IMR-90 (cell line): Measurements from ENCODE around the gene THUMPD2. TPM values are rescaled to one million over a fixed set of nuclear protein-coding genes. Genes with fewer than 3 reads are reported as not detected.

Source experiments
- ATAC-seq: fragments of 200-7000 bp; cut with Tn5 transposase; 2 replicates; pipeline ENCODE4 v1.9.1; 2020; ENCODE audit warnings: low read depth, mild to moderate bottlenecking, moderate library complexity
- BruUV-seq: library from RNA; stranded (reverse); fragments of 400-500 nt; replicated peaks from 2 replicates; lab custom pipeline; 2021; lab: Mats Ljungman, UMichigan
- CTCF ChIA-PET: fragments of 300-600 bp; formaldehyde crosslinking; extraction: SDS; loops from one replicate; lab custom pipeline; 2021; ENCODE audit warnings: antibody characterized with exemption; lab: Yijun Ruan, JAX
- POLR2A ChIA-PET: fragments of 300-600 bp; sonication (Branson Sonifier 250); formaldehyde crosslinking; loops from one replicate; lab custom pipeline; 2022; ENCODE audit warnings: antibody characterized with exemption; ENCODE audit not compliant: unreplicated experiment; lab: Charles Lee
- DNase-seq: peaks from one replicate; pipeline ENCODE4 v3.0.0; 2013
- H2AFZ ChIP-seq: replicated peaks from 2 replicates; pipeline ENCODE3; 2013; ENCODE audit warnings: low read length, mild to moderate bottlenecking; ENCODE audit not compliant: poor library complexity
- H2AK5ac ChIP-seq: 2 replicates; pipeline ENCODE4 v1.6.1; 2013; ENCODE audit warnings: low read depth, low read length, inconsistent platforms
- H2AK9ac ChIP-seq: replicated peaks from 2 replicates; pipeline ENCODE3; 2013; ENCODE audit warnings: mild to moderate bottlenecking, low read depth, low read length, moderate library complexity; ENCODE audit not compliant: poor library complexity
- H2BK120ac ChIP-seq: 2 replicates; pipeline ENCODE4 v1.6.1; 2013; ENCODE audit warnings: low read depth, low read length, inconsistent platforms
- H2BK15ac ChIP-seq: 3 replicates; pipeline ENCODE4 v1.6.1; 2013; ENCODE audit warnings: low read depth, low read length, inconsistent platforms
- H2BK20ac ChIP-seq: 2 replicates; pipeline ENCODE4 v1.6.1; 2013; ENCODE audit warnings: low read depth, mild to moderate bottlenecking, inconsistent platforms, low read length, moderate library complexity
- H2BK5ac ChIP-seq: 2 replicates; pipeline ENCODE4 v1.6.1; 2013; ENCODE audit warnings: mild to moderate bottlenecking, low read depth, low read length, inconsistent platforms; ENCODE audit not compliant: poor library complexity, severe bottlenecking
- H3K14ac ChIP-seq: replicated peaks from 2 replicates; pipeline ENCODE4 v1.6.1; 2013; ENCODE audit warnings: low read depth, low read length, inconsistent platforms
- H3K18ac ChIP-seq: 2 replicates; pipeline ENCODE4 v1.6.1; 2013; ENCODE audit warnings: low read depth, low read length, control low read depth
- H3K23ac ChIP-seq: 2 replicates; pipeline ENCODE4 v1.6.1; 2013; ENCODE audit warnings: low read depth, low read length, inconsistent platforms
- H3K27ac ChIP-seq: 2 replicates; pipeline ENCODE4 v1.5.1; 2013; ENCODE audit warnings: mild to moderate bottlenecking, control low read depth, low read length; ENCODE audit not compliant: insufficient read depth
- H3K27me3 ChIP-seq: 2 replicates; pipeline ENCODE4 v1.6.1; 2013; ENCODE audit warnings: low read length; ENCODE audit not compliant: control insufficient read depth, insufficient read depth
- H3K36me3 ChIP-seq: 2 replicates; pipeline ENCODE4 v1.6.1; 2013; ENCODE audit warnings: low read length, mixed read lengths; ENCODE audit not compliant: control insufficient read depth, insufficient read depth
- H3K4ac ChIP-seq: 2 replicates; pipeline ENCODE4 v1.6.1; 2013; ENCODE audit warnings: low read depth, low read length, inconsistent platforms
- H3K4me1 ChIP-seq: 2 replicates; pipeline ENCODE4 v1.6.1; 2013; ENCODE audit warnings: low read length, mixed read lengths; ENCODE audit not compliant: control insufficient read depth, insufficient read depth
- H3K4me2 ChIP-seq: 2 replicates; pipeline ENCODE4 v1.6.1; 2013; ENCODE audit warnings: low read depth, mild to moderate bottlenecking, control low read depth, low read length, moderate library complexity
- H3K4me3 ChIP-seq: 2 replicates; pipeline ENCODE4 v1.5.1; 2013; ENCODE audit warnings: low read depth, mild to moderate bottlenecking, control low read depth, low read length, moderate library complexity; ENCODE audit not compliant: insufficient read depth
- H3K56ac ChIP-seq: 2 replicates; pipeline ENCODE4 v1.6.1; 2013; ENCODE audit warnings: low read length, inconsistent platforms; ENCODE audit not compliant: insufficient read depth; ENCODE audit errors: extremely low read depth
- H3K79me1 ChIP-seq, 2 experiments: 2 replicates each; pipeline ENCODE4 v1.6.1; 2013; ENCODE audit warnings: low read length in 2 of 2, inconsistent platforms in 1 of 2, low read depth in 1 of 2
- H3K9ac ChIP-seq: 2 replicates; pipeline ENCODE4 v1.6.1; 2013; ENCODE audit warnings: low read depth, low read length, control low read depth
- H3K9me1 ChIP-seq: 2 replicates; pipeline ENCODE4 v1.6.1; 2013; ENCODE audit warnings: low read length, inconsistent platforms; ENCODE audit not compliant: insufficient read depth
- H3K9me3 ChIP-seq: 2 replicates; pipeline ENCODE4 v1.6.1; 2013; ENCODE audit warnings: low read length; ENCODE audit not compliant: control insufficient read depth, insufficient read depth
- H4K20me1 ChIP-seq: 2 replicates; pipeline ENCODE4 v1.6.1; 2013; ENCODE audit warnings: low read length, inconsistent platforms; ENCODE audit not compliant: insufficient read depth
- H4K5ac ChIP-seq: 2 replicates; pipeline ENCODE4 v1.6.1; 2013; ENCODE audit warnings: mild to moderate bottlenecking, low read depth, low read length, control low read depth
- H4K8ac ChIP-seq, 2 experiments: 2 replicates each; pipeline ENCODE4 v1.6.1; 2013; ENCODE audit warnings: low read depth in 2 of 2, low read length in 2 of 2, control low read depth in 1 of 2, inconsistent platforms in 1 of 2
- H4K91ac ChIP-seq: 2 replicates; pipeline ENCODE4 v1.6.1; 2013; ENCODE audit warnings: low read depth, low read length, inconsistent platforms; ENCODE audit not compliant: insufficient read depth
- BHLHE40 ChIP-seq: fragments of 150-350 bp; IDR thresholded peaks from 2 replicates; pipeline ENCODE4 v1.6.1; 2016; ENCODE audit warnings: mild to moderate bottlenecking, low read depth, low read length
- CEBPB ChIP-seq: IDR thresholded peaks from 2 replicates; pipeline ENCODE4 v1.6.1; 2012; ENCODE audit warnings: low read depth, low read length, improper control_type of control experiment
- CTCF ChIP-seq: conservative IDR thresholded peaks from 2 replicates; pipeline ENCODE4 v1.5.1; 2012; ENCODE audit warnings: mild to moderate bottlenecking, low read depth, low read length, improper control_type of control experiment
- FOS ChIP-seq: fragments of 150-350 bp; IDR thresholded peaks from 2 replicates; pipeline ENCODE4 v1.6.1; 2016; ENCODE audit warnings: low read depth, low read length
- MAFK ChIP-seq: IDR thresholded peaks from 2 replicates; pipeline ENCODE4 v1.6.1; 2012; ENCODE audit warnings: low read depth, low read length, improper control_type of control experiment
- MAZ ChIP-seq: IDR thresholded peaks from 2 replicates; pipeline ENCODE4 v1.6.1; 2012; ENCODE audit warnings: low read depth, mild to moderate bottlenecking, low read length, improper control_type of control experiment, moderate library complexity, borderline replicate concordance
- NFE2L2 ChIP-seq: fragments of 150-350 bp; IDR thresholded peaks from 2 replicates; pipeline ENCODE4 v1.6.1; 2016; ENCODE audit warnings: low read depth, mild to moderate bottlenecking, low read length
- POLR2A ChIP-seq: IDR thresholded peaks from 2 replicates; pipeline ENCODE4 v1.6.1; 2012; ENCODE audit warnings: mild to moderate bottlenecking, low read depth, low read length
- RAD21 ChIP-seq: IDR thresholded peaks from 2 replicates; pipeline ENCODE4 v1.6.1; 2012; ENCODE audit warnings: low read length, improper control_type of control experiment
- RFX5 ChIP-seq: IDR thresholded peaks from 2 replicates; pipeline ENCODE4 v1.8.0; 2012; ENCODE audit warnings: low read depth, mild to moderate bottlenecking, low read length, moderate library complexity
- SMC3 ChIP-seq: fragments of 150-350 bp; IDR thresholded peaks from 2 replicates; pipeline ENCODE4 v1.6.1; 2016; ENCODE audit warnings: low read depth, mild to moderate bottlenecking, antibody characterized with exemption, low read length, moderate library complexity
- WGBS, 2 experiments: methylation state at CpG; one replicate each; pipeline versions ENCODE4 v1.1.5 to v1.1.7; 2013; ENCODE audit warnings: missing lambda C conversion rate in 2 of 2; ENCODE audit not compliant: insufficient read length in 1 of 2; ENCODE audit errors: extremely low coverage in 2 of 2; 5-methylcytosine and 5-hydroxymethylcytosine counted together
- dilution Hi-C: fragments of 300-500 bp; cut with HindIII; formaldehyde crosslinking; loops from one replicate; pipeline ENCODE4 v1.14.3; 2018; ENCODE audit warnings: low sequenced_read_pairs; ENCODE audit not compliant: unreplicated experiment
- in situ Hi-C: fragments of 300-500 bp; cut with MboI; formaldehyde crosslinking; loops from 3 replicates; pipeline ENCODE4 v1.14.3; 2019; ENCODE audit warnings: low sequenced_read_pairs, inconsistent platforms, mixed read lengths
- intact Hi-C: fragments of 100-400 bp; cut with micrococcal nuclease; formaldehyde crosslinking; loops from 2 replicates; pipeline ENCODE4 v1.10.0; 2022
- polyA plus RNA-seq, 3 experiments: library from polyadenylated mRNA; depleted of rRNA; stranded (reverse); fragments of >200 nt; gene quantifications; 2 replicates each; pipeline ENCODE4 v1.2.3, GENCODE V29; 2012; ENCODE audit warnings: low replicate concordance in 1 of 3
- total RNA-seq: library from RNA; depleted of rRNA; stranded (reverse); fragments of >200 nt; gene quantifications from 2 replicates; pipeline ENCODE4 v1.2.3, GENCODE V29; 2012
- TF ChIP-seq, protein P1 (sequence below): fragments of 150-350 bp; IDR thresholded peaks from 2 replicates; pipeline ENCODE4 v1.6.1; 2016; ENCODE audit warnings: low read depth, mild to moderate bottlenecking, low read length, moderate library complexity, borderline replicate concordance

The THUMPD2 gene
- total and polyA plus RNA-seq, 2 of the 4 experiments (the other 2 are of a cell fraction): 4.8 to 7.0 TPM

GRCh38 chr2:39762448-39762847 lies 16.6 kb downstream of the THUMPD2 start:
- ATAC-seq: no peak
- TF ChIP-seq CEBPB: no peak
- TF ChIP-seq BHLHE40: no peak
- TF ChIP-seq CTCF: no peak
- no peak for TF ChIP-seq MAFK
- no peak for TF ChIP-seq RAD21
- no peak for TF ChIP-seq SMC3
- no peak for TF ChIP-seq FOS
- no peak for TF ChIP-seq NFE2L2
- TF ChIP-seq, protein P1, sequence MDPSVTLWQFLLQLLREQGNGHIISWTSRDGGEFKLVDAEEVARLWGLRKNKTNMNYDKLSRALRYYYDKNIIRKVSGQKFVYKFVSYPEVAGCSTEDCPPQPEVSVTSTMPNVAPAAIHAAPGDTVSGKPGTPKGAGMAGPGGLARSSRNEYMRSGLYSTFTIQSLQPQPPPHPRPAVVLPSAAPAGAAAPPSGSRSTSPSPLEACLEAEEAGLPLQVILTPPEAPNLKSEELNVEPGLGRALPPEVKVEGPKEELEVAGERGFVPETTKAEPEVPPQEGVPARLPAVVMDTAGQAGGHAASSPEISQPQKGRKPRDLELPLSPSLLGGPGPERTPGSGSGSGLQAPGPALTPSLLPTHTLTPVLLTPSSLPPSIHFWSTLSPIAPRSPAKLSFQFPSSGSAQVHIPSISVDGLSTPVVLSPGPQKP: no peak
- no peak for TF ChIP-seq POLR2A
- TF ChIP-seq MAZ: no peak
- no peak for TF ChIP-seq RFX5
- Histone ChIP-seq H4K91ac (no peak overlapping the region), H3K27ac (no peak overlapping the region), H2BK20ac (no peak overlapping the region), H3K9me3 (no peaks in the 10 kb centered on the region), H2BK15ac (no peak overlapping the region), H3K14ac (no peak overlapping the region), H3K9ac (no peak overlapping the region), H4K20me1 (no peaks in the 10 kb centered on the region), H3K23ac (no peak overlapping the region), H2AK5ac (no peak overlapping the region), H2BK5ac (no peak overlapping the region), H3K9me1 (peaks cover 2% of the 10 kb centered on the region; the same call in 1 of the 2 replicates), H3K4me2 (no peak overlapping the region), H3K4me1 (no peaks in the 10 kb centered on the region), H3K4me3 (no peak overlapping the region), H2BK120ac (no peak overlapping the region), H2AK9ac (no peak overlapping the region), H3K56ac (no peak overlapping the region), H3K27me3 (no peaks in the 10 kb centered on the region), H3K18ac (no peak overlapping the region), H4K5ac (no peak overlapping the region), H3K79me1 (peaks cover 0 to 11% of the 10 kb centered on the region in 2 experiments), H2AFZ (no peak overlapping the region), H3K4ac (no peak overlapping the region), H4K8ac (no peak overlapping the region), H3K36me3 (peaks cover 17% of the 10 kb centered on the region)
- no CpG with 5 or more reads among the region's 2 CpGs for WGBS, 2 experiments
- no TSS peak for BruUV-seq
- CTCF ChIA-PET: no interaction called here
- in situ Hi-C loops: no loop called here
- POLR2A ChIA-PET: no interaction called here
- dilution Hi-C loops: no loop called here
- intact Hi-C loops: no loop called here
- DNase-seq: no peak
